Measurements from ENCODE around the gene HTT.

- TF ChIP-seq CTCF (IDR thresholded peaks at IDR 0.05 in 8 of 11, conservative IDR thresholded peaks at IDR 0.05 in 3 of 11) (no peak), POLR2AphosphoS5 (IDR thresholded peaks at IDR 0.05) (no peak), POLR2A (IDR thresholded peaks at IDR 0.05) (no peak)
Observed at GRCh38 chr4:3276986-3277385, 202.5 kb downstream of the HTT start.

Measured in spleen (tissue), 7 donors.